ENCODE data around the gene HP1BP3.

HP1BP3 gene

GRCh38 chr1:20731057-20731991, 55.8 kb downstream of the HP1BP3 start:
- TF ChIP-seq CTCF (IDR thresholded peaks at IDR 0.05; ENCODE audit: low read depth, low read length), result no peak
- peak overlapping the region; percentile 65 for H3K4me3 ChIP-seq (ENCODE audit: low read depth, low read length)

GRCh38 chr1:20730690-20731056, 56.4 kb downstream of the HP1BP3 start:
- TF ChIP-seq CTCF (IDR thresholded peaks at IDR 0.05; ENCODE audit: low read depth, low read length), result no peak
- H3K4me3 ChIP-seq (ENCODE audit: low read depth, low read length), result peak overlapping the region; percentile 65

GRCh38 chr1:20729990-20730689, 57.0 kb downstream of the HP1BP3 start:
- no peak for TF ChIP-seq CTCF (IDR thresholded peaks at IDR 0.05; ENCODE audit: low read depth, low read length)
- H3K4me3 ChIP-seq (ENCODE audit: low read depth, low read length), result peak overlapping the region; percentile 65

GRCh38 chr1:20729155-20729931, 57.8 kb downstream of the HP1BP3 start:
- no peak for TF ChIP-seq CTCF (IDR thresholded peaks at IDR 0.05; ENCODE audit: low read depth, low read length)
- no peak overlapping the region for H3K4me3 ChIP-seq (ENCODE audit: low read depth, low read length)

- TF ChIP-seq CTCF (IDR thresholded peaks at IDR 0.05; ENCODE audit: low read depth, low read length), result no peak
- H3K4me3 ChIP-seq (ENCODE audit: low read depth, low read length), result no peak overlapping the region
These were observed 58.5 kb downstream of the HP1BP3 start for GRCh38 chr1:20728371-20729154.

- H3K4me3 ChIP-seq (ENCODE audit: low read depth, low read length), result no peak overlapping the region
- TF ChIP-seq CTCF (IDR thresholded peaks at IDR 0.05; ENCODE audit: low read depth, low read length), result no peak
These were observed 59.3 kb downstream of the HP1BP3 start for GRCh38 chr1:20727746-20728316.
